H9 (cell line): ENCODE data around the gene DEPP1. TPM values are rescaled to one million over a fixed set of nuclear protein-coding genes. Genes with fewer than 3 reads are reported as not detected.
A peak's percentile ranks its signal among the peaks of the same experiment; 100 is the strongest.

Experiments used
- DNase-seq: peaks from one replicate; pipeline ENCODE4 v3.0.0-alpha.2; 2017
- H2AFZ ChIP-seq: one replicate; pipeline ENCODE4 v1.6.1; 2013; ENCODE audit warnings: mild to moderate bottlenecking, low read length, control low read depth, moderate library complexity
- H2AK5ac ChIP-seq: 2 replicates; pipeline ENCODE4 v1.6.1; 2013; ENCODE audit warnings: low read length, control low read depth, mixed read lengths; ENCODE audit not compliant: insufficient read length
- H2BK120ac ChIP-seq: one replicate; pipeline ENCODE4 v1.6.1; 2013; ENCODE audit warnings: low read depth, mild to moderate bottlenecking, low read length, control low read depth, inconsistent platforms; ENCODE audit not compliant: poor library complexity, severe bottlenecking
- H2BK12ac ChIP-seq: 2 replicates; pipeline ENCODE4 v1.6.1; 2013; ENCODE audit warnings: low read length, control low read depth, mixed read lengths, low read depth; ENCODE audit not compliant: insufficient read length
- H2BK15ac ChIP-seq: 2 replicates; pipeline ENCODE4 v1.6.1; 2013; ENCODE audit warnings: low read depth, low read length, control low read depth
- H2BK20ac ChIP-seq: one replicate; pipeline ENCODE4 v1.6.1; 2013; ENCODE audit warnings: low read depth, mild to moderate bottlenecking, low read length, control low read depth, inconsistent platforms; ENCODE audit not compliant: poor library complexity, severe bottlenecking
- H2BK5ac ChIP-seq: 2 replicates; pipeline ENCODE4 v1.6.1; 2013; ENCODE audit warnings: low read length, control low read depth, mixed read lengths; ENCODE audit not compliant: insufficient read length
- H3K14ac ChIP-seq: 2 replicates; pipeline ENCODE4 v1.6.1; 2013; ENCODE audit warnings: low read length, control low read depth; ENCODE audit not compliant: insufficient read depth
- H3K18ac ChIP-seq: 2 replicates; pipeline ENCODE4 v1.6.1; 2013; ENCODE audit warnings: low read depth, mild to moderate bottlenecking, mixed read lengths, low read length, control low read depth; ENCODE audit not compliant: insufficient read length
- H3K23ac ChIP-seq: 2 replicates; pipeline ENCODE4 v1.6.1; 2013; ENCODE audit warnings: low read length, control low read depth, mixed read lengths, low read depth; ENCODE audit not compliant: insufficient read length
- H3K23me2 ChIP-seq: 2 replicates; pipeline ENCODE4 v1.6.1; 2013; ENCODE audit warnings: low read depth, mild to moderate bottlenecking, mixed read lengths, low read length, control low read depth; ENCODE audit not compliant: insufficient read length, poor library complexity, severe bottlenecking
- H3K27ac ChIP-seq: 2 replicates; pipeline ENCODE4 v1.5.1; 2013; ENCODE audit warnings: low read length, control low read depth, mixed read lengths, low read depth; ENCODE audit not compliant: insufficient read length
- H3K27me3 ChIP-seq: 2 replicates; pipeline ENCODE4 v1.6.1; 2013; ENCODE audit warnings: low read length, control low read depth, inconsistent platforms; ENCODE audit not compliant: insufficient read depth
- H3K4ac ChIP-seq: 2 replicates; pipeline ENCODE4 v1.6.1; 2013; ENCODE audit warnings: low read depth, mild to moderate bottlenecking, control low read depth, inconsistent platforms, low read length, moderate library complexity
- H3K4me1 ChIP-seq: 2 replicates; pipeline ENCODE4 v1.6.1; 2013; ENCODE audit warnings: low read length, control low read depth, inconsistent platforms; ENCODE audit not compliant: insufficient read depth
- H3K4me2 ChIP-seq: 2 replicates; pipeline ENCODE4 v1.6.1; 2013; ENCODE audit warnings: low read length, control low read depth, mixed read lengths; ENCODE audit not compliant: insufficient read length, insufficient read depth
- H3K56ac ChIP-seq: 2 replicates; pipeline ENCODE4 v1.6.1; 2013; ENCODE audit warnings: low read depth, mild to moderate bottlenecking, mixed read lengths, low read length, control low read depth; ENCODE audit not compliant: insufficient read length
- H3K79me1 ChIP-seq: 2 replicates; pipeline ENCODE4 v1.6.1; 2013; ENCODE audit warnings: low read depth, mild to moderate bottlenecking, moderate library complexity, low read length, control low read depth, inconsistent platforms; ENCODE audit not compliant: insufficient read depth, poor library complexity, severe bottlenecking
- H3K79me2 ChIP-seq: 2 replicates; pipeline ENCODE4 v1.6.1; 2013; ENCODE audit warnings: low read length, control low read depth, inconsistent platforms; ENCODE audit not compliant: insufficient read depth
- H3K9ac ChIP-seq: 2 replicates; pipeline ENCODE4 v1.6.1; 2013; ENCODE audit warnings: low read length, control low read depth, mixed read lengths; ENCODE audit not compliant: insufficient read length; ENCODE audit errors: extremely low read depth
- H3K9me3 ChIP-seq: one replicate; pipeline ENCODE4 v1.6.1; 2013; ENCODE audit warnings: low read depth, low read length, inconsistent platforms; ENCODE audit not compliant: control insufficient read depth
- H3T11ph ChIP-seq: one replicate; pipeline ENCODE4 v1.6.1; 2013; ENCODE audit warnings: mild to moderate bottlenecking, low read length, control low read depth, inconsistent platforms
- H4K20me1 ChIP-seq: one replicate; pipeline ENCODE4 v1.6.1; 2013; ENCODE audit not compliant: control insufficient read depth, insufficient read length, insufficient read depth
- H4K5ac ChIP-seq: 2 replicates; pipeline ENCODE4 v1.6.1; 2013; ENCODE audit warnings: low read depth, mild to moderate bottlenecking, mixed read lengths, low read length, control low read depth; ENCODE audit not compliant: insufficient read length
- H4K8ac ChIP-seq: replicated peaks from 2 replicates; pipeline ENCODE4 v1.6.1; 2013; ENCODE audit warnings: low read length, control low read depth, mixed read lengths, low read depth; ENCODE audit not compliant: insufficient read length
- H4K91ac ChIP-seq: 2 replicates; pipeline ENCODE4 v1.6.1; 2013; ENCODE audit warnings: low read depth, mild to moderate bottlenecking, moderate library complexity, mixed read lengths, low read length, control low read depth; ENCODE audit not compliant: insufficient read length
- H3K27ac Mint-ChIP-seq, 3 experiments: 2 replicates in 2 of 3; 3 replicates in 1 of 3; pipeline ENCODE4 v1.8.0; 2020 to 2021; ENCODE audit warnings: mixed read lengths in 3 of 3, mild to moderate bottlenecking in 1 of 3, moderate library complexity in 1 of 3
- H3K27me3 Mint-ChIP-seq: 2 replicates; pipeline ENCODE4 v1.8.0; 2021; ENCODE audit warnings: low read depth, mild to moderate bottlenecking, moderate library complexity, mixed read lengths
- H3K36me3 Mint-ChIP-seq, 3 experiments: 2 replicates in 2 of 3; 3 replicates in 1 of 3; pipeline ENCODE4 v1.8.0; 2020 to 2021; ENCODE audit warnings: low read depth in 3 of 3, mixed read lengths in 3 of 3; ENCODE audit not compliant: insufficient read depth in 1 of 3
- H3K4me1 Mint-ChIP-seq, 2 experiments: 2 replicates each; pipeline ENCODE4 v1.8.0; 2020; ENCODE audit warnings: mixed read lengths in 2 of 2
- H3K4me3 Mint-ChIP-seq, 2 experiments: 2 replicates in 1 of 2; 3 replicates in 1 of 2; pipeline ENCODE4 v1.8.0; 2020 to 2021; ENCODE audit warnings: mild to moderate bottlenecking in 2 of 2, mixed read lengths in 2 of 2, moderate library complexity in 1 of 2
- H3K9me3 Mint-ChIP-seq, 2 experiments: 2 replicates in 1 of 2; 3 replicates in 1 of 2; pipeline ENCODE4 v1.8.0; 2020; ENCODE audit warnings: mild to moderate bottlenecking in 2 of 2, mixed read lengths in 2 of 2, moderate library complexity in 1 of 2
- WGBS: extraction: QIAGEN DNeasy Blood & Tissue Kit; methylation state at CpG from one replicate; pipeline ENCODE4 v1.1.7; 2013; ENCODE audit warnings: missing lambda C conversion rate, low lambda C conversion rate, mixed read lengths; ENCODE audit not compliant: insufficient read length; ENCODE audit errors: extremely low coverage; 5-methylcytosine and 5-hydroxymethylcytosine counted together
- total RNA-seq: library from RNA; stranded (reverse); gene quantifications from 2 replicates; pipeline ENCODE4 v1.2.1, GENCODE V29; 2021
- TF ChIP-seq, protein P1 (sequence below): fragments of 200-600 bp; sonication (generic); conservative IDR thresholded peaks from 3 replicates; pipeline ENCODE4 v1.8.0; 2021; ENCODE audit warnings: antibody characterized with exemption, mild to moderate bottlenecking

Gene DEPP1
- total RNA-seq, 1 experiment from 2014 or later, result 2.4 TPM

DNA sequence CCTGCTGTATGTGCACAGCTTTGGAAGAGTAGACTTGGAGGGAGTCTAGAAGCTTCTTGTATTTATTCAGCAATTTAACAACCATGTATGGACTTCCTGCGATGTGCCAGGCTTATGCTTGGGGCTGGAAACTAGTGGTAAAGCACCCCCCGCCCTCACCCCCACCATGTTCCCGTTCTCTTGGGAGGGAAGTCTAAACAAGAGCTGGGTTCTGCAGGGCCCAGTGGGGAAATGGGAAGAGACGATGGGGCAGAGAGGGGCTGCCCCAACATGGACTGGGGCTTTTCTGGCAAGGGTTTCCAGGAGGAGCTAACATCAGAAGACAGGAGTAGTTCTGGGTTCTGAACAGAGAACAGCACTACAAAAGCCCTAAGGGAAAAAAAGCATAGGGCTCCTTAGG, 11.0 kb downstream of the DEPP1 start:
- Histone ChIP-seq H3K23me2 (no peaks in the 10 kb centered on the region), H3K23ac (no peak overlapping the region), H3T11ph (no peak overlapping the region), H3K56ac (no peak overlapping the region), H4K20me1 (no peaks in the 10 kb centered on the region), H3K79me2 (no peaks in the 10 kb centered on the region), H4K5ac (no peak overlapping the region), H3K4me2 (no peak overlapping the region), H3K79me1 (no peaks in the 10 kb centered on the region), H3K27ac (no peak overlapping the region), H2BK20ac (no peak overlapping the region), H3K9ac (no peak overlapping the region), H3K14ac (no peak overlapping the region), H3K27me3 (no peaks in the 10 kb centered on the region), H2AK5ac (no peak overlapping the region), H2BK120ac (no peak overlapping the region), H2BK5ac (no peak overlapping the region), H3K18ac (no peak overlapping the region), H3K4ac (no peak overlapping the region), H2BK12ac (no peak overlapping the region), H2BK15ac (no peak overlapping the region), H4K91ac (no peak overlapping the region), H4K8ac (no peak overlapping the region), H2AFZ (no peak overlapping the region), H3K9me3 (no peaks in the 10 kb centered on the region), H3K4me1 (peaks cover 17% of the 10 kb centered on the region)
- Mint-ChIP-seq H3K4me1 (peaks cover 48 to 49% of the 10 kb centered on the region in 2 experiments), H3K9me3 (no peaks in the 10 kb centered on the region; a peak in 2 of 5 replicates), H3K36me3 (peaks cover 7 to 27% (median 13%) of the 10 kb centered on the region in 3 experiments; a peak in 6 of 7 replicates), H3K27me3 (no peaks in the 10 kb centered on the region), H3K27ac (no peak overlapping the region; a peak in 1 of 7 replicates), H3K4me3 (no peak overlapping the region)
- TF ChIP-seq, protein P1, sequence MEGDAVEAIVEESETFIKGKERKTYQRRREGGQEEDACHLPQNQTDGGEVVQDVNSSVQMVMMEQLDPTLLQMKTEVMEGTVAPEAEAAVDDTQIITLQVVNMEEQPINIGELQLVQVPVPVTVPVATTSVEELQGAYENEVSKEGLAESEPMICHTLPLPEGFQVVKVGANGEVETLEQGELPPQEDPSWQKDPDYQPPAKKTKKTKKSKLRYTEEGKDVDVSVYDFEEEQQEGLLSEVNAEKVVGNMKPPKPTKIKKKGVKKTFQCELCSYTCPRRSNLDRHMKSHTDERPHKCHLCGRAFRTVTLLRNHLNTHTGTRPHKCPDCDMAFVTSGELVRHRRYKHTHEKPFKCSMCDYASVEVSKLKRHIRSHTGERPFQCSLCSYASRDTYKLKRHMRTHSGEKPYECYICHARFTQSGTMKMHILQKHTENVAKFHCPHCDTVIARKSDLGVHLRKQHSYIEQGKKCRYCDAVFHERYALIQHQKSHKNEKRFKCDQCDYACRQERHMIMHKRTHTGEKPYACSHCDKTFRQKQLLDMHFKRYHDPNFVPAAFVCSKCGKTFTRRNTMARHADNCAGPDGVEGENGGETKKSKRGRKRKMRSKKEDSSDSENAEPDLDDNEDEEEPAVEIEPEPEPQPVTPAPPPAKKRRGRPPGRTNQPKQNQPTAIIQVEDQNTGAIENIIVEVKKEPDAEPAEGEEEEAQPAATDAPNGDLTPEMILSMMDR, result no peak
- peak; percentile 7 for DNase-seq
- no CpG with 5 or more reads among the region's 4 CpGs for WGBS
